Pancreas (tissue), 10 donors: ENCODE measurements around the gene PPOX. TPM values are rescaled to one million over a fixed set of nuclear protein-coding genes. Genes with fewer than 3 reads are reported as not detected.

Source experiments
- ATAC-seq, 4 donors: fragments of 200-7000 bp; cut with Tn5 transposase; one replicate each; pipeline versions ENCODE4 v1.8.0 to v1.9.1; 2020; ENCODE audit warnings: mild to moderate bottlenecking in 4 of 4, moderate library complexity in 4 of 4
- DNase-seq, 6 donors: peaks; one replicate each; pipeline ENCODE4 v3.0.0-alpha.2; 2020
- FAIRE-seq: peaks from 2 replicates; lab custom pipeline; 2012; peaks lifted over from hg19 to GRCh38; lab: Jason Lieb, UNC
- H3K27ac ChIP-seq, 4 donors: fragments of 200-600 bp; sonication (generic); 1 replicate in 3 of 4; 2 replicates in 1 of 4; pipeline versions ENCODE4 v1.5.0 to v1.8.0; 2020
- H3K27me3 ChIP-seq, 4 donors: fragments of 200-600 bp; one replicate each; pipeline ENCODE4 v1.8.0; 2021
- H3K36me3 ChIP-seq, 3 donors: fragments of 200-600 bp; sonication (generic) in 1 of 3; one replicate each; pipeline versions ENCODE4 v1.5.0 to v1.8.0; 2020 to 2021
- H3K4me1 ChIP-seq, 3 donors: fragments of 200-600 bp; one replicate each; pipeline ENCODE4 v1.8.0; 2021
- H3K4me3 ChIP-seq, 4 donors: fragments of 200-600 bp; sonication (generic) in 2 of 4; one replicate each; pipeline versions ENCODE4 v1.5.0 to v1.8.0; 2020 to 2021
- H3K9me3 ChIP-seq, 4 donors: fragments of 200-600 bp; one replicate each; pipeline ENCODE4 v1.8.0; 2021
- WGBS, 2 donors: extraction: QIAGEN DNeasy Blood & Tissue Kit; methylation state at CpG; one replicate each; pipeline ENCODE4 v1.1.7; 2013; 5-methylcytosine and 5-hydroxymethylcytosine counted together
- intact Hi-C, 3 donors: fragments of 100-400 bp; cut with DNase I; formaldehyde crosslinking; loops; one replicate each; pipeline versions ENCODE4 v1.11.1 to v1.14.2; 2022
- polyA plus RNA-seq, 2 donors: library from polyadenylated mRNA; stranded (reverse); fragments of 200-250 nt; gene quantifications; one replicate each; pipeline ENCODE4 v1.2.3, GENCODE V29; 2013
- total RNA-seq, 6 donors: library from RNA; stranded (reverse); fragmentation: NEBNext Ultra II Directional in 4 of 6; extraction: Animal tissue kit (Norgen Biotek cat#: 25700) in 4 of 6; gene quantifications; one replicate each; pipeline versions ENCODE4 v1.2.1 to v1.2.4, GENCODE V29; 2021 to 2023
- TF ChIP-seq, protein P1 (sequence below), 4 donors: fragments of 200-600 bp; sonication (generic) in 3 of 4; IDR thresholded peaks; one replicate each; pipeline versions ENCODE4 v1.5.0 to v1.8.0; 2021; ENCODE audit warnings: antibody characterized with exemption in 4 of 4
- donor health status: healthy with polysubstance abuse.
- donor health status: DM: no; HTN: no; CAD: no; lungs with moderate emphysema.
- donor health status: DM: no; HTN: no; CAD: no.
- donor health status: control.
- donor health status: control.
- donor health status: Bipolar disorder and iron deficiency.
- donor health status: DM: yes; HTN: yes; CAD: no.
- donor health status: DM: no; HTN: no; CAD: no.
- donor health status: DM: no; HTN: no; CAD: no.
- donor health status: DM: yes; HTN: yes; CAD: no.

Gene PPOX
- total RNA-seq (10 to 100 TPM in 3 of 6 donors, 1 to 10 TPM in 3; 7.4 to 14.3 (median 10.2) TPM), polyA plus RNA-seq (10 to 100 TPM; 42.0 to 56.4 TPM)

GRCh38 chr1:161165742-161166668 lies at the start of gene PPOX:
Gene PPOX (plus strand): TSS chr1:161166426. CDS start chr1:161166848, 422 bp downstream.
- no peaks in the 10 kb centered on the region for H3K27me3 ChIP-seq
- peak within 1 kb of the TSS; percentile 67 to 92 (median 80) for H3K27ac ChIP-seq
- DNase-seq (peak; percentile 90 to 98 (median 96)), ATAC-seq (peak; percentile 92 to 97 (median 94)), FAIRE-seq (peak; percentile 86)
- H3K4me3 ChIP-seq = peak within 1 kb of the TSS; percentile 49 to 73 (median 58)
- H3K36me3 ChIP-seq = no peaks in the 10 kb centered on the region
- no peaks in the 10 kb centered on the region for H3K9me3 ChIP-seq
- intact Hi-C loops = no loop called here
- TF ChIP-seq, protein P1, sequence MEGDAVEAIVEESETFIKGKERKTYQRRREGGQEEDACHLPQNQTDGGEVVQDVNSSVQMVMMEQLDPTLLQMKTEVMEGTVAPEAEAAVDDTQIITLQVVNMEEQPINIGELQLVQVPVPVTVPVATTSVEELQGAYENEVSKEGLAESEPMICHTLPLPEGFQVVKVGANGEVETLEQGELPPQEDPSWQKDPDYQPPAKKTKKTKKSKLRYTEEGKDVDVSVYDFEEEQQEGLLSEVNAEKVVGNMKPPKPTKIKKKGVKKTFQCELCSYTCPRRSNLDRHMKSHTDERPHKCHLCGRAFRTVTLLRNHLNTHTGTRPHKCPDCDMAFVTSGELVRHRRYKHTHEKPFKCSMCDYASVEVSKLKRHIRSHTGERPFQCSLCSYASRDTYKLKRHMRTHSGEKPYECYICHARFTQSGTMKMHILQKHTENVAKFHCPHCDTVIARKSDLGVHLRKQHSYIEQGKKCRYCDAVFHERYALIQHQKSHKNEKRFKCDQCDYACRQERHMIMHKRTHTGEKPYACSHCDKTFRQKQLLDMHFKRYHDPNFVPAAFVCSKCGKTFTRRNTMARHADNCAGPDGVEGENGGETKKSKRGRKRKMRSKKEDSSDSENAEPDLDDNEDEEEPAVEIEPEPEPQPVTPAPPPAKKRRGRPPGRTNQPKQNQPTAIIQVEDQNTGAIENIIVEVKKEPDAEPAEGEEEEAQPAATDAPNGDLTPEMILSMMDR (IDR thresholded peaks at IDR 0.05) = peak in 1 of 4 donors; percentile 10
- WGBS, 2 donors = 0% methylated on average over 54 of the region's 54 CpGs
- H3K4me1 ChIP-seq = peaks cover 0 to 5% (median 2%) of the 10 kb centered on the region in 3 donors

DNA sequence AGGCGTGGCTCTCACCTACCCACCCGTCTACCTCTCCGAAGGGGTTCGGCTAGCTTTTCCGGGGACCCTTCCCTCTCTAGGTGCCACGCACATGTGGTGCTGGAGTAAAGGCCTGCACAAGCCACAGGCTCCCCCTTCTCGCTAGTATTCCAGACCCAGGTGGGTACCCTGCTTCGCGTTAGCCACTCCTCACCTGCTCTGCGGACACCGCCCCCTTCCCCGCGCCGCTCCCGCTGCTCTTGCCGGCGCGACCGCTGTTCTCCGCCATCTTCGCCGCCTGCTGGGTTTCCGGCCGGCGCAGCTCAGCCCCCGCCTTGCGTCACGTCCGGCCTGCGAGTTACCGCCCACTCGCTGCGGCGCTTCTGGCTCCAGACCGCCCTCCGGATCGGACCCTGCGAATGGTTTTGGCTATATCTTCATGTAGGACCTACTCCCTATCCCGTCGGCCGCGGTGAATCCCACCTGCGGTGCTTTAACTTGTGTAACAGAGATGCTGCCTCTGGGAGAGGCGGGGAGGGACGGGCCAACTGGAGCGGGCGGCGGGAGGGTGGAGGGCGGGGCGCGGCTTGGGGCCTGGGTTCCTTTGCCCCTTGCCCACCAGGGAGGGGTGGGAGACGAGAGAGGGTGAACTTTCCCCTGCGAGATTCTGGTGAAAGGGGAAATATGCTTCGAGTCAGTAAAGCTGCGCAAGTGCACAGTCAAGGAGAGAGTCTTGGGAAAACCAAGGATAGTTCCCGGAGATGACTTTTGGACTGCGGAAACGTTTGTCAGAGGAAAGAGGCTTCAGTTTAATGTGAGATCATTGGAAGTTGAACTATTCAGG lies 48.3 kb upstream of the PPOX start, which contains the start of the genes NIT1 and PFDN2:
Gene NIT1 (plus strand): TSS at position 347 of the 823 bp plus-strand sequence. CDS start 72 bp downstream, at position 419.
Gene PFDN2 (minus strand): TSS at position 279 of the 823 bp plus-strand sequence. CDS start 11 bp downstream, at position 268.
- H3K4me3 ChIP-seq = peak within 1 kb of the TSS; percentile 60 to 97 (median 90)
- no peak for FAIRE-seq
- TF ChIP-seq, protein P1 (IDR thresholded peaks at IDR 0.05) = no peak
- peak; percentile 78 to 93 (median 83) for DNase-seq
- 0 to 1% methylated on average over 57 to 58 of the region's 58 CpGs for WGBS, 2 donors
- H3K27ac ChIP-seq = peak within 1 kb of the TSS; percentile 77 to 95 (median 86)
- H3K4me1 ChIP-seq = peaks cover 39 to 42% (median 41%) of the 10 kb centered on the region in 3 donors
- H3K36me3 ChIP-seq = peaks cover 0 to 23% (median 14%) of the 10 kb centered on the region in 3 donors
- no peaks in the 10 kb centered on the region for H3K9me3 ChIP-seq
- intact Hi-C loops = no loop called here
- peak; percentile 81 to 94 (median 88) for ATAC-seq
- H3K27me3 ChIP-seq = no peaks in the 10 kb centered on the region

GRCh38 chr1:161119092-161119903 lies 46.9 kb upstream of the PPOX start:
- peaks cover 30 to 33% (median 31%) of the 10 kb centered on the region in 3 donors for H3K4me1 ChIP-seq
- WGBS, 2 donors = 15% methylated on average over 10 of the region's 10 CpGs
- no peak for FAIRE-seq

More at GRCh38 chr1:161119092-161119903, 46.9 kb upstream of the PPOX start:
- intact Hi-C loops = no loop called here
- peak; percentile 61 to 82 (median 76) for DNase-seq
- H3K27ac ChIP-seq = peak overlapping the region; percentile 77 to 95 (median 86)
- no peaks in the 10 kb centered on the region for H3K27me3 ChIP-seq
- no peaks in the 10 kb centered on the region for H3K9me3 ChIP-seq
- peak; percentile 60 to 72 (median 70) for ATAC-seq
- H3K36me3 ChIP-seq = peaks cover 0 to 33% (median 21%) of the 10 kb centered on the region in 3 donors
- H3K4me3 ChIP-seq = peak overlapping the region in 3 of 4 donors; percentile 60 to 97 (median 96)
- TF ChIP-seq, protein P1 (IDR thresholded peaks at IDR 0.05) = peak in 2 of 4 donors; percentile 12 to 13
